Liver (tissue), 3 donors: ENCODE data around the gene FUS.

ENCODE experiments used
- RAD21 ChIP-seq, 2 donors: IDR thresholded peaks; 2 replicates each; pipeline ENCODE4 v1.6.1; 2016; ENCODE audit warnings: antibody characterized with exemption in 2 of 2, mild to moderate bottlenecking in 2 of 2
- TF ChIP-seq, protein P1 (sequence below): fragments of 150-350 bp; IDR thresholded peaks from 2 replicates; pipeline ENCODE4 v1.5.1; 2017; ENCODE audit warnings: improper control_type of control experiment, low read depth, low read length; ENCODE audit not compliant: missing input control
- donor health status: healthy.
- donor health status: healthy.

DNA sequence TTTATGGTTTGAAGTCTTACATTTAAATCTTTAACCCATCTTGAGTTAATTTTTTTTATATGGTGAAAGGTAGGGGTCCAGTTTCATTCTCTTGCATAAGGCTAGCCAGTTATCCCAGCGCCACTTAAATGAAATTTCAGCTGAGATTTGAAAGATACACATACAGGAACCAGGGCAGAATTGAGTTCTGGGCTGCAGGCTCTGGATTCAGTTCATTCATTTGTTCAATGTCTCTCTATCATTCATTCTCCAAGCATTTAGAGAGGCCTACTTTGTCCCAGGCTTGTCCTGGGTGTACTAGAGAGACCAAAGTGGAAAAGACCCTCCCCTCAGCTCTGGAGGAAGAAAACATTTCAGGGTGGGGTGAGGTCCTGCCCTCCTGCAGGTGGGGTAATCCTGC, 33.4 kb downstream of the FUS start:
- TF ChIP-seq, protein P1, sequence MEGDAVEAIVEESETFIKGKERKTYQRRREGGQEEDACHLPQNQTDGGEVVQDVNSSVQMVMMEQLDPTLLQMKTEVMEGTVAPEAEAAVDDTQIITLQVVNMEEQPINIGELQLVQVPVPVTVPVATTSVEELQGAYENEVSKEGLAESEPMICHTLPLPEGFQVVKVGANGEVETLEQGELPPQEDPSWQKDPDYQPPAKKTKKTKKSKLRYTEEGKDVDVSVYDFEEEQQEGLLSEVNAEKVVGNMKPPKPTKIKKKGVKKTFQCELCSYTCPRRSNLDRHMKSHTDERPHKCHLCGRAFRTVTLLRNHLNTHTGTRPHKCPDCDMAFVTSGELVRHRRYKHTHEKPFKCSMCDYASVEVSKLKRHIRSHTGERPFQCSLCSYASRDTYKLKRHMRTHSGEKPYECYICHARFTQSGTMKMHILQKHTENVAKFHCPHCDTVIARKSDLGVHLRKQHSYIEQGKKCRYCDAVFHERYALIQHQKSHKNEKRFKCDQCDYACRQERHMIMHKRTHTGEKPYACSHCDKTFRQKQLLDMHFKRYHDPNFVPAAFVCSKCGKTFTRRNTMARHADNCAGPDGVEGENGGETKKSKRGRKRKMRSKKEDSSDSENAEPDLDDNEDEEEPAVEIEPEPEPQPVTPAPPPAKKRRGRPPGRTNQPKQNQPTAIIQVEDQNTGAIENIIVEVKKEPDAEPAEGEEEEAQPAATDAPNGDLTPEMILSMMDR, result no peak
- no peak for TF ChIP-seq RAD21 (IDR thresholded peaks at IDR 0.05)
